HG03575 (cell line): ENCODE measurements around the gene HMGCS2.

Experiments used
- ATAC-seq: cut with Tn5 transposase; IDR thresholded peaks from one replicate; pipeline ENCODE4 v1.9.1; 2021; ENCODE audit not compliant: unreplicated experiment, insufficient number of reproducible peaks, low FRiP score; ENCODE audit errors: extremely low read depth

Gene HMGCS2

DNA sequence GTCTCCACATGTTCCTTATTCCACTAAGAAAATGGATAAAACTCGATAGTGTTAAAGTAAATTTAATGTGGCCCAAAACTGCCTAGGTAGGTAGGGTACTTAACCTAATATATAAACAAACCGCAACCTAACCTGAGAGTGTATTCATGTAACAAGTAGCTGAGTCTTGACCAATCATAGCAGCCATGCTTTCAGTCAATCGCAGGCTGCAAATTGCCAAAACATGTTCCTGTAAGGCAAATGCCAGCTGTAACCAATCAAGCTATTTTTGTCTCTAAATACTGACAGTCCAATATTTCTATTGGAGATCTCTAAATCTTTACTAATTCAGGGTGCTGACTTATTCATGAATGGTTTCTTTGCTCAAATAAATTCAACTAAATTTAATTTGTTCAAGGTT, 3.1 kb upstream of the HMGCS2 start:
- ATAC-seq: no peak

DNA sequence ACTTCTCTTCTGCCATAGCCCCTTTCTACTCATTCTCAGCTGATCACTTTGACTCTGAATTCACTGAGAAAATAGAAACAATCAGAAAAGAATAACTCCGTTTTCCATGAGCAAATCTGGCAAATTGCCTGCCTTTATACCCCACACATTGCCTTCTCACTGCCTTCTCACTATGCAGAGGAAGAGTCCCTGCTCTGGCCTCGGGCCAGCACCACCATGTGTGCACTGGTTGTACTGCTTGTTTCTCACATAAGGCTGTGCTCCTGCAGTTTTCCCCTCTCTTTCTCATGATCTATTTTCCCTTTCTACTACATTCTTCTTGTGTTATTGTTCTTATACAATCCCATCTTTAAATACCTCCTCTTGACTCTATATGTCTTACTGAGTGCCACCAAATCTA, 2.3 kb upstream of the HMGCS2 start:
- no peak for ATAC-seq

DNA sequence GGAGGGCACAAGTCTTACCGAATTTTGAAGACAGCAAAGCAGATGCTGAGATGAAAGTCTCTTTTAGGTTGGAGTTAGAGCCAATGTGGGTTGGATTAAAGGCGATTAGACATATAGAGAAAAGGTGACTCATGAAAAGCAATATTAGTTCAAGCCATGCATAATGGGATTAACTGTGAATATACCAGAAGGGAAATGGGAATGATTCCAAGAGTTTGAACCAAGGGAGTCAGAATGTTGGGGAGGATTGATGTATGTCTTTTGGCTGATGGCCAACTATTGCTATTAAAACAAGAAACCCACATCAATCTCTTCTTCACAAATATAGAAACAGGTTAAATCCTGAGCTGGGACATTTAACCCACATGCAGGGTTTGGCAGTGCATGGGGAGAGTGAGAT, 1.2 kb downstream of the HMGCS2 start:
- no peak for ATAC-seq

DNA sequence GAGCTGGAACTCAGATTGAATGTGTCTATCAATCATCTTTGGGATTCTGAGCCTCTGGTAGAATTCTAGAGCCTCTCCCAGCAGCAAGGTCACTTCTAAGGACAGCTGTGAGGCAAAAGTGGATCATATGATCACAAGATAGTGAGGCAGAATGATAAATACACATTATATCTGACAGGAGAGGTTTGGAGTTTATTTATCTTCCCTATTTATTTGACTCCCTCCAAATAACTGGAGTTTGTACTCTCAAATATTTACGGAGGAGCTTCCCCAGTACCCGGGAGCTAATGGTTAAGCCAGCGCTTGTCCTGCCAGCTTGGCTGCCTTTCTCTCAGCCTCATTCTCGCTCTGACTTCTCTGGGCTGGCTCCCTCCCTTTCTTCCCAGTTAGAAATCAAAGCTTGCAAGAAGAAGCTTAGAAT, 2.3 kb downstream of the HMGCS2 start:
- no peak for ATAC-seq

DNA sequence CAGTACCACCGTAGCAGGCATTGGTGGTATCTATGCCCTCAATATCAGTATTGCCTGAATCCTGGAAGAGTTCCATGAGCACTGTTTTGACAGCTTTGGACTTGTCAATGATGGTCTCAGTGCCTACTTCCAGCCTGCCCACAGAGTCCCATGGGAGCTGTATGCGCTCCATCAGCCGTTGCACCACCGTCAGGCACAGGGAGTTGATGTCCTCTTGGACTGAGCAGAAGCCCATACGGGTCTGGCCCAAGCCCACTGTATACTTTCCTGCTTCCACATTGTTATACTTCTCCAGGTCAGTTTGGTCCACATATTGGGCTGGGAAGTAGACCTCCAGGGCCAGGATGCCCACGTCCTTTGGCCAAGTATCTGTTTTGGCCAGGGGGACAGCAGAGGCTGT, 4.5 kb downstream of the HMGCS2 start:
- ATAC-seq: no peak

DNA sequence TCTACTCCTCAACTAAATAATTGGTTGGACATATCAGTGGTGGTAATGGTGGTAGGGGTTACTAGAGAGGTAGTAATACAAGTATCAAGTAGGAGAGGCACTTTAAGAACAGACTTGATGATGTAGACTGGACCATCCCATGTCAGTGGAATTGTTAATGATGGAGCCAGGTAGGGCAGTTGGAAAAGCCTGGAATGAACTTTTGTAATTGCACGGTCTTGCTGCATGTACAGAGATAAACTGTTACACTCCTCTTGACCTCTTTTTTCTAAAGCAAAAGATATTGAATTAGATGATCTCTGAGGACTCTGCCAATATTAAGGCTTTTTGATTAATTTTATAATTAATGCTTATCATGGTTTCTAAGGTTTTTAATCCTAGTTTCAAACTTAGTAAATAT, 5.8 kb downstream of the HMGCS2 start:
- ATAC-seq: no peak

DNA sequence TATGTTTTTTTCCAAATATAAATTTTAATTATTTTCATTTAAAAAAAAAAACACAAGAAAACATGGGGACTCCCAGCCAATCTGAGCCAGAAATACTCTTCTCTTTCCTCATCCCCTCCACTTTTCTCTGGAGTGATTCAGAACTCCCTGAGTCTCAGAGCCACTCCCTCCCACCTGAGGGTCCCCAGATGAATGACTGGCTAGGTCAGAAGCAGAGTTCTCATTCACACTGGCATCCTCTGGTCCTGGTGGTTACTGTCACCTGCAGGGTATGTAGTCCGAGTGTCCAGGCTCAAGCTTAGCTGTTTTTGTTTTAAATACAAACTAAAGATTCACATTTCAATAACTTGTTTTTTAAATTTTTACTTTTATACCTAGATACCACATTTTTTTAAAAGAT, 6.3 kb downstream of the HMGCS2 start:
- no peak for ATAC-seq

DNA sequence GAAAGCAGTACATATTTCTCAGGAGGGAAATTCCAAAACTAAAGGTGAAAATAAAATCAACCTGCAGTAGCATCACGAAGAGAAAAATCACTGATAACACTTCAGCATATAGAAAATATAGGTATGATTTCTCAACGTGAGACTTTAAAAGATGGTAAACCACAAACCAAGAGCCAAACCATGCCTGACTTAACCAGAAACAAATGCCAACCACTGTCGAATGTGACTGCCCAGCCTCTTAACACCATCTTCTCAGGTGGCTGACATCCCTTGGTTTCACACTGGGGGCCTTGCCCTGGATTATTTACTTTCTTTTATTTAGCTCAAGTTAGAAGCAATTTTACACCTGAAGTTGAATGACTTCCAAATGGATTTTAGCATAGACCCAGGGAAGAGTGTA, 10.1 kb downstream of the HMGCS2 start:
- ATAC-seq: no peak

DNA sequence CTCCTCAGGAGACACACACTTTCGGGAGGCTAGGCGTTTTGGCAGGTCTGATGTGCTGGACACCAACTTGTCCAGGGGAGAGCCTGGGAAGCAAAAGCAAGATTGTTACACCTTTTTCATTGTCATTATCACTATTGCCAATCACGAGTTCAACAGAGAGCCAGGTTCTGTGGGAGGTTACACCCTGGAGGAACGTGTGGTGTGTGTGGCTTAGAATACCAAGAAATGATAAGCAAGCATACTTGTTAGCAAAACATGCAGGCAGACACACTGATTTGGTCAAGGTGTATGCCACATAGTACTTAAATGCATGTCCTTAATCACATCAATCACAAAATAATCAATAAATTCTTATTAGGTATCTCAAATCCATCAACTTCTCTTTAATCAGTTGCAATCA, 16.1 kb downstream of the HMGCS2 start:
- no peak for ATAC-seq

DNA sequence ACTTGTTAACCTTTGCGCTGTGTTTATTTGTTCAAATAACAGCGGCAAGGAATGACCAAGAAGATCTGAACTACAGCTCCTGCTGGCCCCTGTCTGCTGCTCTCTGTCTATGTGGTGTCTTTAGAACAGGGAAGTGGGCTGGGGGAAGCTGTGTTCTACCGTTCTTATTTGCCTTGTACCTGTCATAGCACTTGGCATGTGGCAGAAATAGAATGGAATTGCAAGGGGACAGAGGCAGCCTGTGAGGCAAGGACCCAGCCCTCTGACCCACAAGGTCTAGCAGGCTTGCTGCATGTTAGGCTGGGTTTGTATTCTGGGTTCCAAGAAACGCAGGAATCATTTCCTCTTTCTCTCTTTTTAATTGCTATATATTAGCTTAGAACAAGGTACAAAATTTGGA, 20.7 kb downstream of the HMGCS2 start:
- ATAC-seq: no peak

DNA sequence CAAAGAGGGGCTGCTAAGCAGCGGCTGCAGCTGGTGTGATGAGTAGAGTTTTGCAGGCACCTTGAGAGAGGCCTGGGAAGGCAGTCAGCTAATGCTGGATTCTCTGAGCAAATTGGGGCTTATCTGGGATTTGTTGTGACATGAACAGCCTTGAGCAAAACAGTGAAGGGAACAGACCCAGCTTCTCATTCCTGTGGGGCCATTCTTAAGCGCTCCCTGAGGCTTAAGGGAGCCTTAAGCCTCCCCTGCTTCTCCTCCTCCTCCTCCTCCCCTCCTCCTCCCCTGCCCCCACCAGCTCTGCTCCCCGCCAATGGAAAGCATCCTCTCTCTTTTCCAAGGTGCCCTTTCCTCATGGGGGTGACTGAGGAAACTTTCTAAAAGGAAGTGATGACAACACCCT, 21.3 kb downstream of the HMGCS2 start:
- no peak for ATAC-seq

DNA sequence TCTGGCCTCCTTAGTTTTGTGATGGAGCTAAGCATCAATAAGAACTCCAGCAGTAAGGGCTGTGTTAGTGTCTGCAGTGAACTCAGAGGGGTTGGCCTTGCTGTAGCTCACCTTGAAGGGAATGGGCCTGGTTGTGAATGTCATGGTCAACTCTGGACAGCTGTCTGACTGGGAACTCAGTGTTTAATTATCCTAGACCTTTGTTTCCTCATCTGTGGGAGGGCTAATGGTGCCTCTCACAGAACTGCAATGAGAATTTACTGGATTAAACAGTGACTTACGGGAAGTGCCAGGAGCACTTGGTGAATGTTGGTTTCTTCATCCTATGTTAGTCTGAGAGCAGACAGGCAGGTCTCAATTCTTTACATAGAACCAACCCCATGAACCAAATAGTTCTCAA, 23.7 kb downstream of the HMGCS2 start:
- ATAC-seq: no peak

DNA sequence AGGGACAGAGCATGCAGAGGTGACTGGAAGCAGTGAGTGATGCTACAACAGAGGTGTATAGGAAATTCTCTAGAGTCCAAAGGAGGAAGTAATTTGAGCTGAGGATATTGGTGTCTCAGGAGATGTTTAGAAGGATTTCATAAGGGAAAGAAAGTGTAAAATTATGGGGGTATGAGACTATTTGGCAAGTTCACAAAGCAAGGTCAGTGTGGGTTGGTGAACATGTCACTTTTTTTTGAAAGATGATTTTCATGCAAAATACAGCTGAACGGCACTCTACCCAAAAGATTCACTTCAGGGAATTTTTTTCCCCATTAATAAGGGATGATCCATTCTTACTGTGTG, 24.1 kb downstream of the HMGCS2 start:
- no peak for ATAC-seq

DNA sequence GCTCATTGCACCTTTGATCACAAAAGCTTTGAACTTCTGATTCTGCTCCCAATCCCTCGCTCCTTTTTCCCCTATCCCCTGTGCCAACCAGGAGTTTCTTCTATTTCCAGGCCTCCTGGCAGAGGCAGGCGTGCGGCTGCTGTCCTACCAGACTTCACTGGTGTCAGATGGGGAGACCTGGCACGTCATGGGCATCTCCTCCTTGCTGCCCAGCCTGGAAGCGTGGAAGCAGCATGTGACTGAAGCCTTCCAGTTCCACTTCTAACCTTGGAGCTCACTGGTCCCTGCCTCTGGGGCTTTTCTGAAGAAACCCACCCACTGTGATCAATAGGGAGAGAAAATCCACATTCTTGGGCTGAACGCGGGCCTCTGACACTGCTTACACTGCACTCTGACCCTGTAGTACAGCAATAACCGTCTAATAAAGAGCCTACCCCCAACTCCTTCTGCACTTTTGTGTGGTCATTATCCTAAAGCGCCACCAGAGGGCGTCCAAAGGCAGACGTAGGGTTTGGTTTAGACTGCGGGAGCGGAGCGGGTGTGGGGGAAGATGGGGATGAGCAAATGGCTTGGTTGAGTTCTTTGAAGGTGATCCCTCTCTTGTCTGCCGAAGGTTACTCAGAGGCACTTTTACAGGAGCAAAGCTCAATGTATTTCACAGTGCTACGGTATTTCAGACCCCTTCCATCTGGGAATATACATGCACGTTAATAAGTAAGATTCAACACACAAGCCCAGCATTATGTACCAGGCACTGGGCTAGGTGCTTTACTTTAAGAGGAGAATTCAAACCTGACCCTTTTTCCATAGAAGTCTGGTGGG, 24.7 kb downstream of the HMGCS2 start:
- ATAC-seq: no peak

DNA sequence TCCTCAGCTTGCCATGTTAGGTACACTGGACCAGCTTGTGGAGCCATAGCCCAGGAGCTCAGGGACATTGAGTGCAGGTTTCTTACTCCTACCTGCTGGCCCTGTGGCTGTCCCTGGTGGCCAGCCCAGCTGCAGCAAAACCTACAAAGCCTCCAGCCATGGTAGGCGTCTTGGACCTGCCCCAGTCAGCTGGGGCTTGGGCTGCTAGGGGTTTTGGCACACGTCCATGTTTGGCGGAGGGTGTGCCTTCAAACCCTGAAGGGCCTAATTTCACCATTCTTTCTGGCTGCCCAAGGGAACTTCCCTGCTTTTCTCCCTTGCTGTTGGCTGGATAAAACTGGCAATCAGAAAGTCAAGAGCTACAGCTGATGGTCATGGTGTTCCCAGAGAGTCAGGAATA, 25.4 kb downstream of the HMGCS2 start:
- no peak for ATAC-seq

DNA sequence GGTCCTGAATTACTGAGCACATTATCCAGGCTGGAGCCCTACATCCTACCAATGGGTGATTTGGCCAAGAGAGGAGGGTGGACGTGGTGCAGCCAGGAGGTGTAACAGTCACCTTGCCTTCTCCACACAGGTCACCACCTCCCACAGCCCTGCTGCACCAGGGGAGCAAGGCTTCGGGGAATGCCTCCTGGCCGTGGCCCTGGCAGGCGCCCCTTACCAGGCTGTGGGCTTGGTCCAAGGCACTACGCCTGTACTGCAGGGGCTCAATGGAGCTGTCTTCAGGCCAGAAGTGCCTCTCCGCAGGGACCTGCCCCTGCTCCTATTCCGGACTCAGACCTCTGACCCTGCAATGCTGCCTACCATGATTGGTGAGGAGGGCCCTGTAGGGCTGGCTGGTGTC, 26.0 kb downstream of the HMGCS2 start:
- no peak for ATAC-seq

DNA sequence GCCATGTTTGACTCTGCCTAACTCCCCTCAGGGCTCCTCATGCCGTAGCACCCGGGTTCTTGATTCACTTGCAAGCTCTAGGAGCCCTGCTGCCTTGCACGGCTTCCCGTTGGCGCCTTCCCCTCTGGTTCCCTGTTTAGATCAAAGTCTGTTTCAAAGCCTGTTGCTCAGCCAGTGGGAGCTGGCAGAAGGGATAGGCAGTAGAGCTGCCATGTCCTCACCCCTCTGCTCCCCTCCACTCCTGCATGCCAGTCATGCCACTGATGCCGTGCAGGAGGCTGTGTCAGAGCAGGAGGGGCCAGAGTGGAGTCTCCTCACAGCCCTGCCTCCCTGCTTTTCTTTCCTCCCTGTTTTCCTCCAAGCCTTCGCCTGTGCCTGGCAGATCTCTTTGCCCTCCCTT, 26.5 kb downstream of the HMGCS2 start:
- ATAC-seq: no peak

DNA sequence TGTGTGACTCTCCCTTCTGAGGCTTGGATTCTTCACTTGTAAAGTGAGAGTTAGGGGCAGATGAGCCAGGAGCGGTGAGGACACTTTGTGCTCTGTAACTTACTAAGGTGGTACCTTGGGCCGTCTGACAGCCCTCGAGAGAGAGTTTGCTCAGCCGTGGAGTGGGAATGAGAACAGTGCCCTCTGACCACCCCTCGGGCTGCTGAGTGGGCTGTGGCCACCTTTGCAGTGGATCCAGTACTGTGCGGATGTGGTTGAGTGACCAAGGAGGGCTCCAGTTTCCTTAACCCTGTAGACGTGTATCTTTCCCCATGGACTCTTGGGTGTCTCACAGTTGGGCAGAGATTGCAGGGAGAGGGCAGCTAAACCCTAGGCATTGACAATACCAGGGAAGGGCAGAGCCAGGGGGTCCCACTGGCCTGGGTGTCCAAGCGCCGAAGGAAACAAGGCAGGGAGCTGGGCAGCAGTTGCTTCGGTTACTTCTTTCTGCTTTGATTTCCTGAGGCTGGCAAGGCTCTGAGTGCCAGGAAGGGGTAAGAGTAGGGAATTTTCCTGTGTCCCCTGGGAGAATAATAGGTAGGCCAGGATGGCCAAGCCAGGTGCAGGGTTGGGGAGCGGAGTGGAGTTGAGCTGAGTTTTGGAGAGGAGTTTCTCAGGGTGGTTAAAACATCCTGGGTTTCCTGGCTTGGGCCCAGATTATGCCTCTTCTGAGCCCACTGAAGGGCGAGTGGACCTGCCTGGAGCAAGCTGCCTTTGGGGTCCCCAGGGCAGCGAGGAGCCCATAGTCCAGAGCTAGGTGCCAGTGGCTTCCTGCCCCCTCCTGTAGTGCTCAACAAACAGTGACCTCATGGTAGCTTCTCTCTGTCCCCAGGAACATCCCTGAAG, 27.6 kb downstream of the HMGCS2 start:
- ATAC-seq: no peak

DNA sequence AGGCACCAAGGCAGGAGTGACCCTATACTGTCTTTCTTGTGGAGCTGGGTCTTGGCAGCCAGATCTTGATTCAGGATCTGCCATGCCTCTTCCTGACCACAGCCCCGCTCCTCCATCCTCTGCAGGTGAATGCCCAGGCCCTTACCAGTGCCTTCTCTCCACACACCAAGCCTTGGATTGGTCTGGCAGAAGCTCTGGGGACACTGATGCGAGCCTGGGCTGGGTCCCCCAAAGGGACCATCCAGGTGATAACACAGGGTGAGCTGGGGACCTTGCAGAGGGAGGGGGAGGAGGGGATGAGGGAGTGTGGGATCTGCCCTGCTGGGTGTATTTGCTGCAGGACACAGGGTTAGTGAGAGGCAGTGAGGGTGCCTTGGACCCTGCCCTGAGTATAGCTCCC, 28.4 kb downstream of the HMGCS2 start:
- ATAC-seq: no peak

DNA sequence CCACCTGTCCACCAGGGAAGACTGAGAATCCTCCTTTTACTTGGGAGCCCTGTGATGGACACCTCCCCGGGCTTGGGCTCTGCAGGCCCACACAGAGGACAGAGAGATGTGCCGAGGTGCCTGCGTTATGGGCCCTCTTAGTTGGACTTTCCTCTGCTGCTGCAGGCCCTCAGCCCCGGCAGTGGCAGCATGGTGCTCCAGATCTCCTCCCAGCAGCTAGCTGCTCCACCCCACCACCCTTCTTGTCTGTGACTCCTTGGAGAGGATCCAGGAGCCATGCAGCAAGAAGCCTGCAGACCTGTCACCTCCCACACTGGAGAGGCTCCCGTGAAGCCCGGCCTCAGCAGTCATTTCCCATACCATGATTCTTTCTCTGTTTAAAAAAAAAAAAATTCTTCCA, 29.6 kb downstream of the HMGCS2 start:
- no peak for ATAC-seq
